HG02610 (cell line): ENCODE data around the gene MIGA2.
A peak's percentile ranks its signal among the peaks of the same experiment; 100 is the strongest.
"Not testable (repeated sequence)": the region's sequence is repeated elsewhere in the genome, so short reads cannot be mapped to it uniquely, and the experiment has no call there.

Source experiments
- ATAC-seq: cut with Tn5 transposase; IDR thresholded peaks from one replicate; pipeline ENCODE4 v1.9.1; 2021; ENCODE audit warnings: mild to moderate bottlenecking, moderate library complexity; ENCODE audit not compliant: unreplicated experiment

The MIGA2 gene

GRCh38 chr9:129035838-129036237 is 588 bp upstream of the MIGA2 start:
- ATAC-seq = not testable (repeated sequence)

GRCh38 chr9:129036923-129037766 is 719 bp downstream of the MIGA2 start:
- no peak for ATAC-seq

- ATAC-seq = no peak
Measured at GRCh38 chr9:129037767-129038098, 1.3 kb downstream of the MIGA2 start.

- ATAC-seq = no peak
Measured at GRCh38 chr9:129038109-129038852, 1.9 kb downstream of the MIGA2 start.

GRCh38 chr9:129040113-129040643 is 3.8 kb downstream of the MIGA2 start:
- no peak for ATAC-seq

GRCh38 chr9:129042016-129042415 is 5.6 kb downstream of the MIGA2 start:
- ATAC-seq = no peak

GRCh38 chr9:129052592-129052991 is 16.2 kb downstream of the MIGA2 start:
- no peak for ATAC-seq

GRCh38 chr9:129053020-129053419 is 16.6 kb downstream of the MIGA2 start:
- ATAC-seq = no peak

- ATAC-seq = no peak
Measured at GRCh38 chr9:129054163-129054851, 17.9 kb downstream of the MIGA2 start.

- no peak for ATAC-seq
Measured at GRCh38 chr9:129058965-129059795, 22.8 kb downstream of the MIGA2 start.

GRCh38 chr9:129059796-129060785 is 23.7 kb downstream of the MIGA2 start:
- no peak for ATAC-seq

GRCh38 chr9:129060991-129061390 is 24.6 kb downstream of the MIGA2 start:
- ATAC-seq = no peak

- ATAC-seq = no peak
Measured at GRCh38 chr9:129063061-129063460, 26.6 kb downstream of the MIGA2 start.

GRCh38 chr9:129064499-129064908 is 28.1 kb downstream of the MIGA2 start:
- no peak for ATAC-seq

- no peak for ATAC-seq
Measured at GRCh38 chr9:129068110-129068509, 31.7 kb downstream of the MIGA2 start.

- ATAC-seq = peak; percentile 76
Measured at GRCh38 chr9:129068990-129069861, 32.8 kb downstream of the MIGA2 start.

GRCh38 chr9:129069862-129070641 is 33.6 kb downstream of the MIGA2 start:
- ATAC-seq = no peak
